MCF 10A (cell line): ENCODE results near the gene CALCR. TPM values are rescaled to one million over a fixed set of nuclear protein-coding genes. Genes with fewer than 3 reads are reported as not detected.

ENCODE experiments used
- BruUV-seq: library from RNA; stranded (reverse); fragments of 400-500 nt; replicated peaks from 2 replicates; lab custom pipeline; 2021; lab: Mats Ljungman, UMichigan
- CTCF ChIA-PET: fragments of 300-600 bp; sonication (Branson Sonifier 250); formaldehyde crosslinking; extraction: SDS; loops from one replicate; lab custom pipeline; 2021; ENCODE audit warnings: antibody characterized with exemption, inconsistent platforms; lab: Yijun Ruan, JAX
- POLR2A ChIA-PET: fragments of 300-600, 350-650 bp; sonication (Branson Sonifier 250); formaldehyde crosslinking; extraction: SDS; loops from one replicate; lab custom pipeline; 2020; ENCODE audit warnings: antibody characterized with exemption, inconsistent platforms; lab: Yijun Ruan, JAX
- DNase-seq: peaks from one replicate; pipeline ENCODE4 v3.0.0-alpha.2; 2018; ENCODE audit not compliant: unreplicated experiment
- H3K27ac Mint-ChIP-seq: one replicate; pipeline ENCODE4 v1.8.0; 2022; ENCODE audit warnings: mild to moderate bottlenecking, low read depth, mixed read lengths; ENCODE audit not compliant: unreplicated experiment
- H3K27me3 Mint-ChIP-seq: one replicate; pipeline ENCODE4 v1.8.0; 2022; ENCODE audit warnings: mixed read lengths; ENCODE audit not compliant: insufficient read depth, unreplicated experiment
- H3K36me3 Mint-ChIP-seq: one replicate; pipeline ENCODE4 v1.8.0; 2022; ENCODE audit warnings: mild to moderate bottlenecking, moderate library complexity, mixed read lengths; ENCODE audit not compliant: insufficient read depth, unreplicated experiment
- H3K4me1 Mint-ChIP-seq: one replicate; pipeline ENCODE4 v1.8.0; 2022; ENCODE audit warnings: mixed read lengths; ENCODE audit not compliant: insufficient read depth, unreplicated experiment
- H3K4me3 Mint-ChIP-seq: one replicate; pipeline ENCODE4 v1.8.0; 2022; ENCODE audit warnings: mild to moderate bottlenecking, moderate library complexity, mixed read lengths; ENCODE audit not compliant: unreplicated experiment
- H3K9me3 Mint-ChIP-seq: one replicate; pipeline ENCODE4 v1.8.0; 2022; ENCODE audit warnings: mixed read lengths; ENCODE audit not compliant: unreplicated experiment
- intact Hi-C: fragments of 100-400 bp; cut with micrococcal nuclease; formaldehyde crosslinking; loops from 2 replicates; pipeline ENCODE4 v1.14.1; 2022
- total RNA-seq: library from RNA; stranded (reverse); gene quantifications from 2 replicates; pipeline ENCODE4 v1.2.3, GENCODE V29; 2022
- TF ChIP-seq, protein P1 (sequence below): fragments of 200-600 bp; IDR thresholded peaks from one replicate; pipeline ENCODE4 v1.8.0; 2022; ENCODE audit warnings: antibody characterized with exemption, mild to moderate bottlenecking; ENCODE audit not compliant: unreplicated experiment

CALCR gene
- total RNA-seq, 1 experiment from 2014 or later = not detected

DNA sequence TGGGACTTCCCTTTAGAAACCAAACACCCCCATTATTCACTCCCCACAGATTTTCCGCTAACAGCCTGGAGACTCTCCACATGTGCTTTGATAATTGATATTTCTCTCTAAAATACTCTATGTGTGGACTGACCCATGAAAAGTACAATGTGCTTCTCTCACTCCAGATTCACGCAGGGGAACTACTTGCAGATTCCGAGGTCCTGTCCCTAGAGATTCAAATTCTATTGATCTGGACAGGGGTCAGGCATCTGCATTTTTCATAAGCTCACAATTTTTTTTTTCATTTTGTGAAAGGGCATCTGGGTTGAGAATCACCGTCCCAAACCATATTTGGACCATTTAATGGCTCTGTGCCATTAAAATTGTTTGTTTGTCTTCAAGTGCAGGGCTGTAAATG lies 98.7 kb downstream of the CALCR start:
- no peak overlapping the region for H3K4me3 Mint-ChIP-seq
- BruUV-seq = no TSS peak
- H3K27me3 Mint-ChIP-seq = peaks cover 96% of the 10 kb centered on the region
- DNase-seq = no peak
- intact Hi-C loops = no loop called here
- POLR2A ChIA-PET = no interaction called here
- CTCF ChIA-PET = no interaction called here
- no peaks in the 10 kb centered on the region for H3K36me3 Mint-ChIP-seq
- H3K27ac Mint-ChIP-seq = no peak overlapping the region
- H3K9me3 Mint-ChIP-seq = no peaks in the 10 kb centered on the region
- TF ChIP-seq, protein P1, sequence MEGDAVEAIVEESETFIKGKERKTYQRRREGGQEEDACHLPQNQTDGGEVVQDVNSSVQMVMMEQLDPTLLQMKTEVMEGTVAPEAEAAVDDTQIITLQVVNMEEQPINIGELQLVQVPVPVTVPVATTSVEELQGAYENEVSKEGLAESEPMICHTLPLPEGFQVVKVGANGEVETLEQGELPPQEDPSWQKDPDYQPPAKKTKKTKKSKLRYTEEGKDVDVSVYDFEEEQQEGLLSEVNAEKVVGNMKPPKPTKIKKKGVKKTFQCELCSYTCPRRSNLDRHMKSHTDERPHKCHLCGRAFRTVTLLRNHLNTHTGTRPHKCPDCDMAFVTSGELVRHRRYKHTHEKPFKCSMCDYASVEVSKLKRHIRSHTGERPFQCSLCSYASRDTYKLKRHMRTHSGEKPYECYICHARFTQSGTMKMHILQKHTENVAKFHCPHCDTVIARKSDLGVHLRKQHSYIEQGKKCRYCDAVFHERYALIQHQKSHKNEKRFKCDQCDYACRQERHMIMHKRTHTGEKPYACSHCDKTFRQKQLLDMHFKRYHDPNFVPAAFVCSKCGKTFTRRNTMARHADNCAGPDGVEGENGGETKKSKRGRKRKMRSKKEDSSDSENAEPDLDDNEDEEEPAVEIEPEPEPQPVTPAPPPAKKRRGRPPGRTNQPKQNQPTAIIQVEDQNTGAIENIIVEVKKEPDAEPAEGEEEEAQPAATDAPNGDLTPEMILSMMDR = no peak
- no peaks in the 10 kb centered on the region for H3K4me1 Mint-ChIP-seq

GRCh38 chr7:93471456-93471855 lies 103.1 kb downstream of the CALCR start:
- Mint-ChIP-seq H3K36me3 (no peaks in the 10 kb centered on the region), H3K27ac (no peak overlapping the region), H3K4me1 (no peaks in the 10 kb centered on the region), H3K27me3 (peaks cover 96% of the 10 kb centered on the region), H3K4me3 (no peak overlapping the region), H3K9me3 (no peaks in the 10 kb centered on the region)
- no peak for DNase-seq
- intact Hi-C loops = no loop called here
- ChIA-PET POLR2A (no interaction called here), CTCF (interaction anchor here (0.5 kb wide), 1 partner anchor 78 kb away, joined by 3 read pairs; no protein-coding TSS in a partner anchor)
- TF ChIP-seq, protein P1 = no peak
- no TSS peak for BruUV-seq

GRCh38 chr7:93463764-93464163 lies 110.8 kb downstream of the CALCR start:
- ChIA-PET POLR2A (no interaction called here), CTCF (no interaction called here)
- no peaks in the 10 kb centered on the region for H3K36me3 Mint-ChIP-seq
- intact Hi-C loops = no loop called here
- DNase-seq = no peak
- H3K4me3 Mint-ChIP-seq = no peak overlapping the region
- no peak overlapping the region for H3K27ac Mint-ChIP-seq
- H3K4me1 Mint-ChIP-seq = no peaks in the 10 kb centered on the region
- H3K9me3 Mint-ChIP-seq = no peaks in the 10 kb centered on the region
- BruUV-seq = no TSS peak
- peaks cover 100% of the 10 kb centered on the region for H3K27me3 Mint-ChIP-seq
- TF ChIP-seq, protein P1 = no peak

GRCh38 chr7:93461350-93461749 lies 113.2 kb downstream of the CALCR start:
- CTCF ChIA-PET = interaction anchor here (0.6 to 1.1 kb wide), 5 partner anchors 18 to 625 kb away, joined by 3 to 4 read pairs (median 3); no protein-coding TSS in a partner anchor
- no peak overlapping the region for H3K27ac Mint-ChIP-seq
- BruUV-seq = no TSS peak

More at GRCh38 chr7:93461350-93461749, 113.2 kb downstream of the CALCR start:
- no peaks in the 10 kb centered on the region for H3K36me3 Mint-ChIP-seq
- peaks cover 100% of the 10 kb centered on the region for H3K27me3 Mint-ChIP-seq
- intact Hi-C loops = no loop called here
- H3K9me3 Mint-ChIP-seq = no peaks in the 10 kb centered on the region
- H3K4me1 Mint-ChIP-seq = no peaks in the 10 kb centered on the region
- POLR2A ChIA-PET = no interaction called here
- peak; percentile 3 for DNase-seq
- H3K4me3 Mint-ChIP-seq = no peak overlapping the region
- TF ChIP-seq, protein P1 = peak; percentile 24
